Measurements from ENCODE around the gene GSC.
"Not testable (repeated sequence)": the region's sequence is repeated elsewhere in the genome, so short reads cannot be mapped to it uniquely, and the experiment has no call there.

The GSC gene

DNA sequence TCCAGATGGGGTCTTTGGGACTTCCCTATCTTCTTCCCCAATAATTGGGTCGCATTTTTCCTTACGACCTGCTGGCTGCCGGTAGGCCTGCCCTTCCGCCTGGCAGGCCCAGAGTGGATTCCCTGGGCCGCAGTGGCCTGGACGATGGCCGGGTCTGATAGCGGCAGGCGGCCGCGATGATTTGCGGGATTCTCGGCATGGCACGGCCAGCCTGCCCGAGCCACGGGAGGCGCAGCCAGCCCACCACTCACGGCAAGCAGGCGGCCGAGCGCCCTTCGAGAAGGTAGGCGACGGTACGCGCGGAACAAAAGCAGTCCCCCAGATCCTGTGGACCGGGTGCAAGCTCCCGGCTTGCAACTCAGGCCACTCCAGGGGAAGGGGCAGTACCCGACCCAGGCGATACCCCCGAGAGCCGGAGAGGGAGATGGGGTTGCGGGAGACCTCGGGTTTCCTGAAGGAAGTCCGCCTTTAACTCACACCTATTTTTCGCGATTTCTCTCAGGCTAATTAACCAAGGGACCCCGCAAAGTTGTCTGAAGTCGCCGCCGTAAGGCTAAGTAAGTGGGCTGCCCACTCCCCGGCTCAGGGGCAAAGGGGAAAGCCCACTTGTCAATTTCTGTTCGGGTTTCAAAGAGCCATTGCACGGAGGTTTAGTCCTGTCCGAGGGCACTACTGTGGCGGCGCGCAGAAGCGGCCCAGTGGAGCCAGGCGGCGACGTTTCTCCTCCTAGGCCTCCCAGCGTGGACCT lies 1.4 kb upstream of the GSC start:
- no peak for DNase-seq

GRCh38 chr14:94770815-94771157 lies 873 bp upstream of the GSC start:
- no peak for DNase-seq

DNA sequence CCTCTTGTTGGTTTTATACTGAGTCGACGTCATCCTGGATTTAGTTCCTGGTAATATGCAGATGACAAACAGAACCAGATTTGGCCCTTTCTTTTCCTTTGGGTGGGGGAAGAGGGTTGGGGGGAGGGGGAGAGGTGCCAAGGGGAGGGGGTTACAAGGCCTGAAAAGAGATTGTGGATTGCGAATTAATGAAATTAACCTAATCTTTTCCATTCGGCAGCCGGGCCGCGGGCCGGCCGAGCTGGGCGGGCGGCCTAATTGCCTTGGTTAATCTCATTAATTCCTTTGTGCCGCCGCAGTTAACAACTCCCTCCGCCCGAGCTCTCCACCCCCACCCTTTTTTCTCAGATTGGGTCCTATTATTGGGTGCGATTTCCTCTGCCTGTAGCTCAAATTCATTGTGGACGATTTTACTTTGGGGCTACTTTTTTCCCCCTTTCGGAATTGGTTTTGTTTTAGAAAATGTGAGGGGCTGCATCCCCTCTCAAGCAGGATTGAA lies 387 bp upstream of the GSC start:
- DNase-seq: no peak

GRCh38 chr14:94768521-94769390 lies 1.2 kb downstream of the GSC start:
- no peak for DNase-seq

- no peak for DNase-seq
Observed at GRCh38 chr14:94768141-94768520, 1.8 kb downstream of the GSC start.

GRCh38 chr14:94767321-94767878 lies 2.5 kb downstream of the GSC start:
- no peak for DNase-seq

GRCh38 chr14:94764573-94764972 lies 5.3 kb downstream of the GSC start:
- DNase-seq: no peak

DNA sequence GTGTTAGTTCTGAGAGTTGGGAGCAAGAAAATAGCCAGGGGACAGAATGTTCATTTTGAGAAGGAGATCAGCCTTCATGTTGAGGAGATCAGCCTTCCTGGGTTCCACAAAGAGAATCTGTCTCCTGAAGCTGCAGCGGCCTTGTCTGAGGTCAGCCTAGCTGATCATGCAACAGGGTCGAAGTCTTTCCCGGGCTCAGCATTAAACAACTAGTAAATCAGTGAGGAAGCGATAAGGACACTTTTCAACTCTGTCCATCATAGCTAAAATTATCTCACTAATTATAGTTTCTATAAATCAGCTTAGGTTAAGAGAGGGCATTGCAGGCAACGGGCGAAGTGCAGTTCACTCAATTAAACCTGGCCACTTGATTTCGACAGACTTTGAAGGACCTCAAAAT lies 7.5 kb downstream of the GSC start:
- no peak for DNase-seq

DNA sequence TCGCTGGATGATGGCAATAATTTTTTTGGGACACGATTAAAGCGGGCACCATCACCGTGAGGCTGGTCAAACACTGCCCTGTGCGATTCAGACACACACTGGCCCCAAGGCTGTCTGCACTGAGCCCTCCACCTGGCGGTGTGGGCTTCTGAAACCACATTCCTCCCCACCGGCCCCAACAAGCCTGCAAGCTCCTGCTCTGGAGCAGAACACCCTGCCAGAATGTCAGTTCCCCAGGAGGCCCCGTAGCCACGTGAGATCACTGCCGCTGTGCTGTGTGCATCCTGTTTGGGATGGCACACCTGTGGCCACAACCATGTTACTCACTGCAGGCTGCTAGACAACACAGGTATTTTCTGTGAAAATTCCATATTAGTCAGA lies 7.9 kb downstream of the GSC start:
- DNase-seq: no peak

DNA sequence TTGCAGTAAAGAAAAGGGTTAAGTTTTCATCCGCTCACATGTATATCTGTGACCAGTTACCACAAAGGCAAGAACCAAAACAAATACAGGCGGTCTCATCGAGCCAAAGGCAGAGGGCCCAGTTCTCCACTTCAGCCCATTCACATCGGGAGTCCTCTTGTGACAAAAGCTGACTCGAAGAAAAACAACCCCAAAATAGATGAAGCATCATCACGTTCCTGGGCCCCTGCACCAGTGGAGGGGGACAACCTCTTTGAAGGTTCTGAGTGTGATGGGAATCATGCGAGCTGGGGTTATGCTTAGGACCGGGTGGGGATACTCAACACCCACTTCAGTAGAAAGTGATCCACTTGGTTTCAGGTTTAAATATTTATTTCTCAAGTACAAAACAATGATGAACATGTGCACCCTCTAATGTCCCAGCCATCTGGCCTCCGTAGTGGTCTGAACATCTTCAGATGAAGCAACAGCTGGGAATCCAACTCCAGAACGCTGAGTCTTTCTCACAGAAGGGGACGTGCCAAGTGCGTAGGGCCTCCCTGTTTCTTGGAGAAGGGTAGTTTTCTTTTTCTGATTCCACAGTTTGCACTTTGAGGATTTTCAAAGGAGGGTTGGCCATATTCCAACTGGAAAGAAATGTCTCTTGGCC lies 8.4 kb downstream of the GSC start:
- DNase-seq: no peak

- DNase-seq: no peak
Observed at GRCh38 chr14:94756310-94756882, 13.5 kb downstream of the GSC start.

DNA sequence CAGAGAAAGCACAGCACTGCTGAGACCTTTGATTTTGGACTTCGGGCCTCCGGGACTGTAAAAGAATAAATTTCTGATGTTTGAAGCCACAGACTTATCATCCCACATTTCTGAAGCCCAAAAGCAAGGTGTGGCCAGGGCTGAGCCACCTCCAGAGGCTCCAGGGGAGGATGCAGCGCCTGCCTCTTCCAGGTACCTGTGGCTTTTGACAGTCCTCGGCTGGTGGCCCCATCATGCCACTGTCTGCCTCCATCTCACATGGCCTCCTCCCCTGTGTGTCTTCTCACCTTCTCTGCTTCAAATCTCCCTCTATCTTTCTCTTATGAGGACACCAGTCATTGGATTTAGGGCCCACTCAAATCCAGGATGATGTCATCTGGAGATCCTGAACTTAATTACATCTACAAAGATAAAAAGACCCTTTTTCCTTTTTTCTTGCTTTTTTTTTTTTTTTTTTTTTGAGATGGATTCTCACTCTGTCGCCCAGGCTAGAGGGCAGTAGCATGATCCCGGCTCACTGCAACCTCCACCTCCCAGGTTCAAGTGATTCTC lies 15.4 kb downstream of the GSC start:
- no peak for DNase-seq

- no peak for DNase-seq
Observed at GRCh38 chr14:94752591-94753436, 17.1 kb downstream of the GSC start.

DNA sequence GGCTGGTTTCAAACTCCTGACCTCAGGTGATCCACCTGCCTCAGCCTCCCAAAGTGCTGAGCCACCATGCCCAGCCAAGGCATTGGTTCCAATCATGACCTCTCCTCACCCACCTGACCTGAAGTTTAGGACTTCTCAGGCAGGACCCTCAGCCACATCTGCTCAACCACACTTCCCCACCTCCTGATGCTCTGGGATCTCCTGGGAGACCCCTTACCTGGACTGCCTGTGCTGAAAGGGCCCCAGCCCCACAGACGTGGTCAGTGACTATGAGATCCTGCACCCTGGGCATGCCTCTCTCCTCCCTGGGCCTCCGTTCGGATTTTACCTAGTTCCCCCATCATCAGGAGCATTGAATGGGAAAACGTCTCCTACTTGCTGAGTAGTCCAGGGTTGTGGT lies 18.0 kb downstream of the GSC start:
- no peak for DNase-seq

GRCh38 chr14:94751321-94751720 lies 18.6 kb downstream of the GSC start:
- DNase-seq: no peak

- DNase-seq: no peak
Observed at GRCh38 chr14:94750371-94750770, 19.5 kb downstream of the GSC start.

DNA sequence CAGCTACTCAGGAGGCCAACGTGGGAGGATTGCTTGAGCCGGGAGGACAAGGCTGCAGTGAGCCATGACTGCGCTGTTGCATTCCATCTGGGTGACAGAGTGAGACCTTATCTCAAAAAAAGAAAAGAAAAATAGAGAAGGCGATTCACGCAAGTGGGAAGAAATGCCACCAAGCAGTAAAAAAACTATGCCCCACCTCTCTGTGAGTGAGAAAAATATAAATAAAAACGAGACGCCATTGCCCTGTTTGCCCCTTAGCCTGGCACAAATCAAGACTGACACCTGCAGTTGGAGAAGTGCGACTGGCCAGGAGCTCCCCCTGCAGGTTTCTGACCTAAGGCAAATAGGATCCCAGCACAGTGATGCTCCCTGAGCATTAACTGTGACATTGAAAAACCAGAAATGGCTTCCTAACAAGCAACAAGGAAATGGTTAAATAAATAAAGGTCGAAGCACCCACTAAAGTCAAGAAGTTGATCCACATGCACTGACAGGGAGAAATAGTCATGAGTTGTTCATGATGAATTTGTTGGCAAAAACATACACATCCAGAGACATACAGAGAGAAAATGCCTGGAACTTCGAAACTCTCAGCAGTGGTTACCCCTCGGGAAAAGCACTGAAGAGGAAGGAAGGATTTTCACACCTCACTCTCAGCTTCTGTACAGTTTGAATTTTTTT lies 21.1 kb downstream of the GSC start:
- no peak for DNase-seq

DNA sequence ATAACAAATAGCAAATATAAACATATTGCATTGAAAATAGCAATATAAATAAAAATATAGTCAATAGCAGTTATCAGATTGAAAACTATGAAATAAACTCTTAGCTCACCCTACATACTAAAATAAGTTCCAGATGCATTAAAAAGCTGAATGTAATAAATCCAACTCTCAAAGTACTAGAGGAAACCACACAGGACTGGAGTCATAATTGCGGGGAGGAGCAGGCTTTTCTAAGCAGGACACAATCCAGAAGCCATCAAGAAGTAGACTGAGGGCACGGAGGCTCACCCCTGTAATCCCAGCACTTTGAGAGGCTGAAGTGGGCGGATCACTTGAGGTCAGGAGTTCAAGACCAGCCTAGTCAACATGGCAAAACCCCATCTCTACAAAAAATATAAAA lies 22.2 kb downstream of the GSC start:
- no peak for DNase-seq

DNA sequence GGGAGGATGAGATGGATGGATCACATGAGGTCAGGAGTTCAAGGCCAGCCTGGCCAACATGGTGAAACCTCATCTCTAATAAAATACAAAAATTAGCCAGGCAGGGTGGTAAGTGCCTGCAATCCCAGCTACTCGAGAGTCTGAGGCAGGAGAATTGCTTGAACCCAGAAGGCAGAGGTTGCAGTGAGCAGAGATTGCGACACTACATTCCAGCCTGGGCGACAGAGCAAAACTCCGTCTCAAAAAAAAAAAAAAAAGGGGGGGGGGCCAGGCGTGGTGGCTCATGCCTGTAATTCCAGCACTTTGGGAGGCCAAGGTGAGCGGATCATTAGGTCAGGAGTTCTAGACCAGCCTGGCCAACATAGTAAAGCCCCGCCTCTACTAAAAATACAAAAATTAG lies 22.8 kb downstream of the GSC start:
- not testable (repeated sequence) for DNase-seq

GRCh38 chr14:94746131-94746530 lies 23.8 kb downstream of the GSC start:
- DNase-seq: no peak

- DNase-seq: no peak
Observed at GRCh38 chr14:94738751-94739150, 31.2 kb downstream of the GSC start.
